Fibroblast of lung (primary cell): ENCODE results near the gene ZNRF3.

Source experiments
- EZH2 ChIP-seq: IDR thresholded peaks from 2 replicates; pipeline ENCODE4 v1.5.1; 2012; ENCODE audit warnings: low read length, control low read depth, mild to moderate bottlenecking; ENCODE audit errors: missing control alignments
- TF ChIP-seq, protein P1 (sequence below), 2 donors: IDR thresholded peaks in 1 of 2; conservative IDR thresholded peaks in 1 of 2; 1 replicate in 1 of 2; 2 replicates in 1 of 2; pipeline ENCODE4 v1.5.1; 2011 to 2012; ENCODE audit warnings: low read length in 2 of 2, control low read depth in 1 of 2, inconsistent platforms in 1 of 2, low read depth in 1 of 2, mild to moderate bottlenecking in 1 of 2

DNA sequence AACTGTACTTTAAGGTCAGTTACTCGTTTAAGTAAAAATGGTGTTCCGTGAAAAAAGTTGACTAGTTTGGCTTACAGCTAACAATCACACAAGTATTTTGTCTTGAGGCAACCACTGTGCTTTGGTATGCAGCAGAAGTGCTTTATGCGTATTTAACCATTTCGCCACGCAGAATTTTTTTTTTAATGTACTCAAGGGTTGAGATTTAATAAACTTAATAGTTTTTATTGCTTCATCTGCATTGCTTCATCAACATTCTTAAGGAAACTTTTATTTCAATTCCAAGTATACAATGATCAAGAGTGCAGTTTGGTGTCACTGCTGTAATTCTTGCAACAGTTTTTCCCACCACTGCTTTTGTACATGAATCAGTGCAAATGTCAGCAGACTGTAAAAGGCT, 66.4 kb downstream of the ZNRF3 start:
- TF ChIP-seq, protein P1, sequence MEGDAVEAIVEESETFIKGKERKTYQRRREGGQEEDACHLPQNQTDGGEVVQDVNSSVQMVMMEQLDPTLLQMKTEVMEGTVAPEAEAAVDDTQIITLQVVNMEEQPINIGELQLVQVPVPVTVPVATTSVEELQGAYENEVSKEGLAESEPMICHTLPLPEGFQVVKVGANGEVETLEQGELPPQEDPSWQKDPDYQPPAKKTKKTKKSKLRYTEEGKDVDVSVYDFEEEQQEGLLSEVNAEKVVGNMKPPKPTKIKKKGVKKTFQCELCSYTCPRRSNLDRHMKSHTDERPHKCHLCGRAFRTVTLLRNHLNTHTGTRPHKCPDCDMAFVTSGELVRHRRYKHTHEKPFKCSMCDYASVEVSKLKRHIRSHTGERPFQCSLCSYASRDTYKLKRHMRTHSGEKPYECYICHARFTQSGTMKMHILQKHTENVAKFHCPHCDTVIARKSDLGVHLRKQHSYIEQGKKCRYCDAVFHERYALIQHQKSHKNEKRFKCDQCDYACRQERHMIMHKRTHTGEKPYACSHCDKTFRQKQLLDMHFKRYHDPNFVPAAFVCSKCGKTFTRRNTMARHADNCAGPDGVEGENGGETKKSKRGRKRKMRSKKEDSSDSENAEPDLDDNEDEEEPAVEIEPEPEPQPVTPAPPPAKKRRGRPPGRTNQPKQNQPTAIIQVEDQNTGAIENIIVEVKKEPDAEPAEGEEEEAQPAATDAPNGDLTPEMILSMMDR (conservative IDR thresholded peaks at IDR 0.05 in 1 of 2, IDR thresholded peaks at IDR 0.05 in 1 of 2; ENCODE audit: low read depth in 1 of 2, low read length in 2 of 2): no peak
- no peak for TF ChIP-seq EZH2
